KMS-11 (cell line): Measurements from ENCODE around the gene SLC12A8.

ENCODE experiments used
- H2AFZ ChIP-seq: fragments of 200-600 bp; sonication (generic); 2 replicates; pipeline ENCODE4 v1.6.1; 2016; ENCODE audit warnings: antibody characterized with exemption, mixed run types, low read depth
- H3K27ac ChIP-seq: fragments of 200-600 bp; sonication (generic); 2 replicates; pipeline ENCODE4 v1.6.1; 2016; ENCODE audit warnings: mild to moderate bottlenecking, mixed run types
- H3K27me3 ChIP-seq: fragments of 200-600 bp; sonication (generic); 2 replicates; pipeline ENCODE4 v1.6.1; 2017; ENCODE audit warnings: mild to moderate bottlenecking, low read depth, mixed run types, moderate library complexity; ENCODE audit not compliant: insufficient read depth
- H3K36me3 ChIP-seq: fragments of 200-600 bp; sonication (generic); 2 replicates; pipeline ENCODE4 v1.6.1; 2017; ENCODE audit warnings: mild to moderate bottlenecking, mixed run types; ENCODE audit not compliant: insufficient read depth
- H3K4me1 ChIP-seq: fragments of 200-600 bp; sonication (generic); 2 replicates; pipeline ENCODE4 v1.6.1; 2016; ENCODE audit warnings: mild to moderate bottlenecking, low read depth, mixed run types; ENCODE audit not compliant: poor library complexity, severe bottlenecking
- H3K4me2 ChIP-seq: fragments of 200-600 bp; sonication (generic); 2 replicates; pipeline ENCODE4 v1.7.0; 2016; ENCODE audit warnings: mild to moderate bottlenecking, mixed run types
- H3K4me3 ChIP-seq: fragments of 200-600 bp; sonication (generic); IDR thresholded peaks from 2 replicates; pipeline ENCODE4 v1.6.1; 2017; ENCODE audit warnings: low read depth, low read length, mixed read lengths; ENCODE audit not compliant: insufficient read depth
- H3K79me2 ChIP-seq: fragments of 200-600 bp; sonication (generic); 2 replicates; pipeline ENCODE4 v1.6.1; 2016; ENCODE audit warnings: low read depth, mixed run types; ENCODE audit not compliant: insufficient read depth
- H3K9ac ChIP-seq: fragments of 200-600 bp; sonication (generic); 2 replicates; pipeline ENCODE4 v1.6.1; 2016; ENCODE audit warnings: mild to moderate bottlenecking, mixed run types
- H4K20me1 ChIP-seq: fragments of 200-600 bp; sonication (generic); 2 replicates; pipeline ENCODE4 v1.6.1; 2016; ENCODE audit warnings: mild to moderate bottlenecking, mixed run types; ENCODE audit not compliant: insufficient read depth
- CTCF ChIP-seq: fragments of 200-600 bp; sonication (generic); conservative IDR thresholded peaks from 2 replicates; pipeline ENCODE4 v1.6.1; 2017; ENCODE audit warnings: low read depth, mild to moderate bottlenecking, antibody characterized with exemption, low read length, moderate library complexity, mixed read lengths

Gene SLC12A8

GRCh38 chr3:125076464-125076863 lies 136.1 kb downstream of the SLC12A8 start:
- TF ChIP-seq CTCF, result no peak

GRCh38 chr3:125075738-125076137 lies 136.8 kb downstream of the SLC12A8 start:
- Histone ChIP-seq H3K36me3 (no peaks in the 10 kb centered on the region), H3K79me2 (no peaks in the 10 kb centered on the region), H3K4me1 (no peaks in the 10 kb centered on the region), H3K4me3 (no peak overlapping the region), H3K9ac (no peak overlapping the region), H2AFZ (no peak overlapping the region), H3K27ac (no peak overlapping the region), H3K4me2 (no peak overlapping the region), H3K27me3 (no peaks in the 10 kb centered on the region), H4K20me1 (no peaks in the 10 kb centered on the region)
- no peak for TF ChIP-seq CTCF

More at GRCh38 chr3:125076464-125076863, 136.1 kb downstream of the SLC12A8 start:
- Histone ChIP-seq H3K4me3 (no peak overlapping the region), H3K36me3 (no peaks in the 10 kb centered on the region), H3K9ac (no peak overlapping the region), H3K4me2 (no peak overlapping the region), H3K79me2 (no peaks in the 10 kb centered on the region), H4K20me1 (no peaks in the 10 kb centered on the region), H3K27me3 (no peaks in the 10 kb centered on the region), H3K4me1 (no peaks in the 10 kb centered on the region), H2AFZ (no peak overlapping the region), H3K27ac (no peak overlapping the region)

- no peaks in the 10 kb centered on the region for H3K36me3 ChIP-seq
- H3K9ac ChIP-seq, result no peak overlapping the region
- H3K4me1 ChIP-seq, result no peaks in the 10 kb centered on the region
- H4K20me1 ChIP-seq, result no peaks in the 10 kb centered on the region
- H3K27me3 ChIP-seq, result no peaks in the 10 kb centered on the region
- no peak for TF ChIP-seq CTCF
- H3K79me2 ChIP-seq, result no peaks in the 10 kb centered on the region
- H2AFZ ChIP-seq, result no peak overlapping the region
- H3K4me3 ChIP-seq, result no peak overlapping the region
- H3K27ac ChIP-seq, result no peak overlapping the region
- no peak overlapping the region for H3K4me2 ChIP-seq
These were observed 139.1 kb downstream of the SLC12A8 start for GRCh38 chr3:125073390-125073905.

- Histone ChIP-seq H3K27ac (no peak overlapping the region), H2AFZ (no peak overlapping the region), H3K36me3 (no peaks in the 10 kb centered on the region), H3K9ac (no peak overlapping the region), H3K27me3 (no peaks in the 10 kb centered on the region), H3K4me3 (no peak overlapping the region), H3K4me2 (no peak overlapping the region), H4K20me1 (no peaks in the 10 kb centered on the region), H3K79me2 (no peaks in the 10 kb centered on the region), H3K4me1 (no peaks in the 10 kb centered on the region)
- no peak for TF ChIP-seq CTCF
These were observed 139.7 kb downstream of the SLC12A8 start for GRCh38 chr3:125072749-125073389.
